ENCODE data around the gene FAM219A.

GRCh38 chr9:34463098-34463900 lies 4.9 kb upstream of the FAM219A start:
- TF ChIP-seq CTCF (IDR thresholded peaks at IDR 0.05) (no peak), POLR2A (IDR thresholded peaks at IDR 0.05) (no peak)

Data from esophagus squamous epithelium (tissue), 4 donors.